Measurements from ENCODE around the gene UNC5C.

The UNC5C gene

DNA sequence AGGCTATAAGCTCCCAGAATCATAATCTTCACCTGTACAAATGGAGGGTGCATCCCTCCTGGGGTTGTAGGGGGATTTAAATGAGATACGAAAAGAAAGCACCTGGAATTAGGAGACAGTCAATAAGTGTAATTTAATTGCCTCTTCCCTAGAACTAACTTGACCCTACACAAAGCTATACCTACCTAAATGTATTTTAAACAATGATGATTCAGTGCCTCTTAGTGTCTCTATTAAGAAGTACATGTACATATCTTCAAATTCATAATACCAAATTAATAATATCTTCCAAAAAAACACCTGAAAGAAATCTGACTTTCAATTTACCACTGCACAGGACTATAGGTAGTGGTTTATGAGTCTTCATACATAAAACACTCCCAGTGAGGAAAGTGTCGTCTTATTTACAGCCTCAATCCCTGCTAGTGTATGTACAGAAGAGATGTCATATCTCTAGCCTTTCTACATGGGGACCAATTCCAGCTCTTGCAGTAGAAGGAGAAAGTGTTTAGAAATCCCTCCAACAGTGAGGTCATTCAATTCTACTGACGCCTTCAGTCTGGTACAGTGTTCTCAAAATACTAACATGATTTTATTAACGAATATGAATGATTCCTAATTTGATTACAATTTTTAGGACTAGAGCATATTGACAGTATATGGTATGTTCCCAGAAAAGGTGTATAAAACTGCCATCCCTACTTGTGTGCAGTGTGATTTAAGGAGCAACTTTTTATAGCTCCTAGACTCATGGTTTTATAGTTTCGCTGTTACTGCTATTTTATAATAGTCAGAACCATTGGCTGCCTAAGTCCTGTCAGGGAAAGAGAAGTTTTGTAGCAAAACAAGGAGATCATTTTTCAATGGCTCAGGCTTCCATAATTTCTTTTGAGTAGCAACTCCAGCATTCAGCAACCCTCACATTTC lies 282.7 kb downstream of the UNC5C start:
- no peak for DNase-seq (ENCODE audit: low spot score)

DNA sequence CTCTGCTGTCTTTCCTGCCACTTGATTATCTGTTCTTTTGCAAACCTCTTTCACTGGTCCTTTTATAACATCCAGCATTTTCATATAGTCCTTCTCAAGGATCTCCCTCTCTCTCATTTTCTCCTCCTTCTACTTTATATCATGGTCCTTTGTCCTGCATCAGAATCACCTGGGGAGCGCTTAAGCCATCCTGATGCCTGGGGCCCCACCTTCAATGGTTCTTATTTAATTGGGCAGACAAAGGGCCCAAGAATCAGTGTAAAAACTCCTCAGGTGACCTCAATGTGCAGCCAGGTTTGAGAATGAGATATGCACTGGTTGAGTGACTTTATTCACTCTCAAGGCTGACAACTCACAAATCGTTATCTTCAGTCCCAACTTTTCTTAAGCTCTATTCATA lies 283.9 kb downstream of the UNC5C start:
- DNase-seq (ENCODE audit: low spot score) = no peak
- in situ Hi-C loops (cut with MboI; ENCODE audit: low pct_unique_long_range_greater_than_20kb, low sequenced_read_pairs, unreplicated experiment) = no loop called here
- TF ChIP-seq, protein P1, sequence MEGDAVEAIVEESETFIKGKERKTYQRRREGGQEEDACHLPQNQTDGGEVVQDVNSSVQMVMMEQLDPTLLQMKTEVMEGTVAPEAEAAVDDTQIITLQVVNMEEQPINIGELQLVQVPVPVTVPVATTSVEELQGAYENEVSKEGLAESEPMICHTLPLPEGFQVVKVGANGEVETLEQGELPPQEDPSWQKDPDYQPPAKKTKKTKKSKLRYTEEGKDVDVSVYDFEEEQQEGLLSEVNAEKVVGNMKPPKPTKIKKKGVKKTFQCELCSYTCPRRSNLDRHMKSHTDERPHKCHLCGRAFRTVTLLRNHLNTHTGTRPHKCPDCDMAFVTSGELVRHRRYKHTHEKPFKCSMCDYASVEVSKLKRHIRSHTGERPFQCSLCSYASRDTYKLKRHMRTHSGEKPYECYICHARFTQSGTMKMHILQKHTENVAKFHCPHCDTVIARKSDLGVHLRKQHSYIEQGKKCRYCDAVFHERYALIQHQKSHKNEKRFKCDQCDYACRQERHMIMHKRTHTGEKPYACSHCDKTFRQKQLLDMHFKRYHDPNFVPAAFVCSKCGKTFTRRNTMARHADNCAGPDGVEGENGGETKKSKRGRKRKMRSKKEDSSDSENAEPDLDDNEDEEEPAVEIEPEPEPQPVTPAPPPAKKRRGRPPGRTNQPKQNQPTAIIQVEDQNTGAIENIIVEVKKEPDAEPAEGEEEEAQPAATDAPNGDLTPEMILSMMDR (IDR thresholded peaks at IDR 0.05; ENCODE audit: extremely low read depth, insufficient read depth, missing control alignments) = no peak

More for the DNA sequence above, 282.7 kb downstream of the UNC5C start:
- TF ChIP-seq, protein P1 (IDR thresholded peaks at IDR 0.05; ENCODE audit: extremely low read depth, insufficient read depth, missing control alignments) = no peak
- in situ Hi-C loops (cut with MboI; ENCODE audit: low pct_unique_long_range_greater_than_20kb, low sequenced_read_pairs, unreplicated experiment) = no loop called here

DNA sequence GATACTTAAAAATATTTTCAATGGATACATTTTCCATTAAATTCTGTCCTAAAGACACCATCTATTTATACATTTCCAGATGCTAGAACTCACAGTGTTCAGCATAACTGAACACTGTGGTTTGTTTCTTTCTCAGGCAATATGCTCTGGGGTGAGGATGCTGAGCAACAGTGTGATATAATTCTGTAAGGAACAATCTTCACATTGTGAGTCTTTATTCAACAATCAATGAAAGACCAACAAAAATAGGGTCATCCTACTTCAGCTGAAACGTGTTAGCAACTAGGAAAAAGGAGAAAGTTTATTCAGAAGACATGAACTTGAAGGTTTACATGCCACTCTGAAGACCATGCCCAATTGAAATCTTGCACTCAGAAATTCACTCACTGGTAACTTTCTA lies 284.8 kb downstream of the UNC5C start:
- no peak for DNase-seq (ENCODE audit: low spot score)
- TF ChIP-seq, protein P1 (IDR thresholded peaks at IDR 0.05; ENCODE audit: extremely low read depth, insufficient read depth, missing control alignments) = no peak
- in situ Hi-C loops (cut with MboI; ENCODE audit: low pct_unique_long_range_greater_than_20kb, low sequenced_read_pairs, unreplicated experiment) = no loop called here

DNA sequence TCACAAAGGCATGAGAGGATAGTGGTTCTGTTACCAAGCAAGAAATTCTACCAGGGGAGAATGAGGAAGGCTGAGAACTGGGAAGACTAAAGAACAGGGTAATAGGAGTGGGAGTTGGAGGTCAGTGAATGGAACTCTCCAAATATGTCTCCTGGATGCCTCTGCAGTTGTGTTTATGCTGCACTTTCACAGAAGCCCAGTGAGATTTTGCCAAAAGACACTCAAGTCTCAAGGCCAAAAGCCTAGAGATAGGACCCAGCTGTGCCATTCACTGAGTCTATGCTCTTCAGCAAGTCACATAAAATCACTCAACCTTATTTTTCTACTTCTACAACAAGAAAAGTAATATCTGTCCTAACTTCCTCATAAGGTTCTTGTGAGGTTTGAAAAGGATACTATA lies 285.4 kb downstream of the UNC5C start:
- in situ Hi-C loops (cut with MboI; ENCODE audit: low pct_unique_long_range_greater_than_20kb, low sequenced_read_pairs, unreplicated experiment) = no loop called here
- no peak for DNase-seq (ENCODE audit: low spot score)
- TF ChIP-seq, protein P1 (IDR thresholded peaks at IDR 0.05; ENCODE audit: extremely low read depth, insufficient read depth, missing control alignments) = no peak

DNA sequence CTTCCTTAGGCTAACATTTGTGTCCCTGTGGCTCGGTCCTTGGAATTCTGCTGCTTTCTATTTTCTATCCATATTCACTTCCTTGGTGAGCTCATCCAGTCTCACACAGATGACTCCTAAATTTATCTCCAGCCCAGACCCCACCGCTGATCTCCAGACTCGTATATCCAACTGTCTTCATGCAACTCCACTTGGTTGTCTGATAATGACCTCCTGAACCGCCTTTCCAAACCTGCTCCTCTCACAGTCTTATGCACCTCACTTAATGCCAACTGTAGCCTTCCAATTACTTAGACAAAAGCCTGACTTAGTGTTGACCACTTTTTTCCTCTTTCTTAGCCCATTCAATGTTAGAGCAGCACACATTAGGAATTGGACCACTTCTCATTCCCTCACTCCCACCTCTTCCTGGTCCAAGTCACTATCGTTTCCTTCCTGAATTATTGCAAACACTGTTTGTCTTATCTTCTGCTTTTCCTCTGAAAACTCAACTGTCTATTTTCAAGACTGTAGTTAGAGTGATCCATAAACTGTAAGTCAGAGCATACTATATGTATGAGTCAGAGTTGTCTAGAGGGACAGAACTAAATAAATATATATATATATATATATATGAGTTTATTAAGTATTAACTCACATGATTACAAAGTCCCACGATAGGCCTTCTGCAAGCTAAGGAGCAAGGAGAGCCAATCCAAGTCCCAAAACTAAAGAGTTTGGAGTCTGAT lies 292.5 kb downstream of the UNC5C start:
- TF ChIP-seq, protein P1 (IDR thresholded peaks at IDR 0.05; ENCODE audit: extremely low read depth, insufficient read depth, missing control alignments) = no peak
- DNase-seq (ENCODE audit: low spot score) = no peak
- in situ Hi-C loops (cut with MboI; ENCODE audit: low pct_unique_long_range_greater_than_20kb, low sequenced_read_pairs, unreplicated experiment) = no loop called here

DNA sequence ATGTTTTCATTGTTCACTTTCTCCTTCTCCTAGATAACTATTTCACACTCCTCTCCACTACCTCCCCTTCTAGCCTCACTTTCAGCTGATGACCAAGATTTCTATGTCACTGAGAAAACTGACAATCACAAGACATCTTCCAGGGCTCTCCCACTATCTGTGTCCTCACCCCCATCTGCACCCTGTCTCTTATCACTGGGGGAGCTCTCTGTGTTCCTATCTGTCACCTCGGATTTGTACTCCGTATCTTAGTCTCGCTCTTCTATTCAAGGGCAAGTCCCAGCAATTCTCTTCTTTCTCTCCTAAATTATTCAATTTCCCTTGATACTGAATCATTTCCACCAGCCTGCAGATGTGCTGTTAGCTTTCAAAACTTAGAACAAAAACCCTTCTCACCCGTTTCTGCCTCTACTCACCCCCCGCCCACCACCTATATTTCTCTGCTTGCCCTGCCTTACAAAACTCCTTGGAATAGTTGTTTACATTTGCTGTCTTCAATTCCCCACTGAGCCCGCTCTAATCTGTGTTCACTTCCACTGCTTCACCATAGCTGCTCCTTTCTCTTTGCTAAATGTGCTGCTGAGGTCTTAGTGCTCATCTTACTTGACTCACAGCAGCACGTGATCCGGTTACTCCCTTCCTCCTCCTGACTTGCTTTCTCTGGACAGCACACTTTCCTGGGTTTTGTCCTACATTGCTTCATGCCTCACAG lies 293.2 kb downstream of the UNC5C start:
- in situ Hi-C loops (cut with MboI; ENCODE audit: low pct_unique_long_range_greater_than_20kb, low sequenced_read_pairs, unreplicated experiment) = no loop called here
- TF ChIP-seq, protein P1 (IDR thresholded peaks at IDR 0.05; ENCODE audit: extremely low read depth, insufficient read depth, missing control alignments) = no peak

More for the DNA sequence above, 293.2 kb downstream of the UNC5C start:
- no peak for DNase-seq (ENCODE audit: low spot score)

Data from GM13977 (cell line).